Measurements from ENCODE around the gene RRM1.

RRM1 gene

GRCh38 chr11:4065086-4065485 lies 29.5 kb upstream of the RRM1 start:
- TF ChIP-seq CTCF (IDR thresholded peaks at IDR 0.05; ENCODE audit: low read depth, low read length, missing control alignments), result no peak
- no peak for DNase-seq (ENCODE audit: low read depth)
- in situ Hi-C loops (cut with HindIII; ENCODE audit: low sequenced_read_pairs), result no loop called here

GRCh38 chr11:4065601-4066377 lies 28.8 kb upstream of the RRM1 start:
- no peak overlapping the region for H3K4me3 ChIP-seq (ENCODE audit: low read depth, low read length)
- in situ Hi-C loops (cut with HindIII; ENCODE audit: low sequenced_read_pairs), result no loop called here
- no peak for TF ChIP-seq CTCF (IDR thresholded peaks at IDR 0.05; ENCODE audit: low read depth, low read length, missing control alignments)
- DNase-seq (ENCODE audit: low read depth), result no peak

More at GRCh38 chr11:4065086-4065485, 29.5 kb upstream of the RRM1 start:
- no peak overlapping the region for H3K4me3 ChIP-seq (ENCODE audit: low read depth, low read length)

GRCh38 chr11:4066910-4067309 lies 27.7 kb upstream of the RRM1 start:
- no peak for TF ChIP-seq CTCF (IDR thresholded peaks at IDR 0.05; ENCODE audit: low read depth, low read length, missing control alignments)
- in situ Hi-C loops (cut with HindIII; ENCODE audit: low sequenced_read_pairs), result no loop called here
- no peak for DNase-seq (ENCODE audit: low read depth)
- H3K4me3 ChIP-seq (ENCODE audit: low read depth, low read length), result no peak overlapping the region

- DNase-seq (ENCODE audit: low read depth), result no peak
- H3K4me3 ChIP-seq (ENCODE audit: low read depth, low read length), result no peak overlapping the region
- in situ Hi-C loops (cut with HindIII; ENCODE audit: low sequenced_read_pairs), result no loop called here
- TF ChIP-seq CTCF (IDR thresholded peaks at IDR 0.05; ENCODE audit: low read depth, low read length, missing control alignments), result no peak
Measured at GRCh38 chr11:4068962-4069361, 25.6 kb upstream of the RRM1 start.

GRCh38 chr11:4071325-4071724 lies 23.3 kb upstream of the RRM1 start:
- TF ChIP-seq CTCF (IDR thresholded peaks at IDR 0.05; ENCODE audit: low read depth, low read length, missing control alignments), result no peak
- in situ Hi-C loops (cut with HindIII; ENCODE audit: low sequenced_read_pairs), result no loop called here
- no peak overlapping the region for H3K4me3 ChIP-seq (ENCODE audit: low read depth, low read length)
- DNase-seq (ENCODE audit: low read depth), result no peak

- in situ Hi-C loops (cut with HindIII; ENCODE audit: low sequenced_read_pairs), result no loop called here
- TF ChIP-seq CTCF (IDR thresholded peaks at IDR 0.05; ENCODE audit: low read depth, low read length, missing control alignments), result no peak
- DNase-seq (ENCODE audit: low read depth), result no peak
- no peak overlapping the region for H3K4me3 ChIP-seq (ENCODE audit: low read depth, low read length)
Measured at GRCh38 chr11:4071914-4072313, 22.7 kb upstream of the RRM1 start.
